Measurements from ENCODE around the gene SNX9. TPM values are rescaled to one million over a fixed set of nuclear protein-coding genes. Genes with fewer than 3 reads are reported as not detected.

The SNX9 gene
- total RNA-seq, 1 experiment from 2014 or later, result 31.3 TPM

- H3K4me2 ChIP-seq (ENCODE audit: insufficient read depth, insufficient read length, low read length), result no peak overlapping the region
- H4K8ac ChIP-seq (replicated peaks; ENCODE audit: insufficient read length, low read depth, low read length), result no peak overlapping the region
- Mint-ChIP-seq H3K27me3 (ENCODE audit: low read depth) (peaks cover 3% of the 10 kb centered on the region), H3K27ac (no peak overlapping the region), H3K4me1 (peaks cover 6% of the 10 kb centered on the region in 2 experiments), H3K4me3 (no peak overlapping the region), H3K9me3 (peaks cover 5 to 8% of the 10 kb centered on the region in 2 experiments; a peak in 4 of 5 replicates), H3K36me3 (ENCODE audit: insufficient read depth in 1 of 3, low read depth in 3 of 3) (peaks cover 3 to 4% (median 3%) of the 10 kb centered on the region in 3 experiments; a peak in 4 of 7 replicates)
- no peak overlapping the region for H2BK20ac ChIP-seq (ENCODE audit: low read depth, low read length, poor library complexity, severe bottlenecking)
- H3K79me2 ChIP-seq (ENCODE audit: insufficient read depth, low read length), result no peaks in the 10 kb centered on the region
- no peak overlapping the region for H3K9ac ChIP-seq (ENCODE audit: extremely low read depth, insufficient read length, low read length)
- no peak overlapping the region for H2AFZ ChIP-seq (ENCODE audit: low read length)
- H3K27me3 ChIP-seq (ENCODE audit: insufficient read depth, low read length), result no peaks in the 10 kb centered on the region
- WGBS (ENCODE audit: extremely low coverage, insufficient read length, low lambda C conversion rate), result no CpG with 5 or more reads among the region's 4 CpGs
- no peak overlapping the region for H3T11ph ChIP-seq (ENCODE audit: low read length)
- H3K4ac ChIP-seq (ENCODE audit: low read depth, low read length), result no peak overlapping the region
- H3K9me3 ChIP-seq (ENCODE audit: control insufficient read depth, low read depth, low read length), result no peaks in the 10 kb centered on the region
- H3K23ac ChIP-seq (ENCODE audit: insufficient read length, low read depth, low read length), result no peak overlapping the region
- no peaks in the 10 kb centered on the region for H3K23me2 ChIP-seq (ENCODE audit: insufficient read length, low read depth, low read length, poor library complexity, severe bottlenecking)
- H2BK15ac ChIP-seq (ENCODE audit: low read depth, low read length), result no peak overlapping the region
- H3K18ac ChIP-seq (ENCODE audit: insufficient read length, low read depth, low read length), result no peak overlapping the region
- H2BK120ac ChIP-seq (ENCODE audit: low read depth, low read length, poor library complexity, severe bottlenecking), result no peak overlapping the region
- no peak for TF ChIP-seq CTCF (conservative IDR thresholded peaks at IDR 0.05)
- H4K91ac ChIP-seq (ENCODE audit: insufficient read length, low read depth, low read length), result no peak overlapping the region
- H4K5ac ChIP-seq (ENCODE audit: insufficient read length, low read depth, low read length), result no peak overlapping the region
- H3K4me1 ChIP-seq (ENCODE audit: insufficient read depth, low read length), result no peaks in the 10 kb centered on the region
- no peak overlapping the region for H3K14ac ChIP-seq (ENCODE audit: insufficient read depth, low read length)
- no peak overlapping the region for H3K56ac ChIP-seq (ENCODE audit: insufficient read length, low read depth, low read length)
- no peak overlapping the region for H2AK5ac ChIP-seq (ENCODE audit: insufficient read length, low read length)
- H3K27ac ChIP-seq (ENCODE audit: insufficient read length, low read depth, low read length), result no peak overlapping the region
- no peaks in the 10 kb centered on the region for H3K79me1 ChIP-seq (ENCODE audit: insufficient read depth, low read depth, low read length, poor library complexity, severe bottlenecking)
- no peak for DNase-seq
- no peak overlapping the region for H2BK12ac ChIP-seq (ENCODE audit: insufficient read length, low read depth, low read length)
- H2BK5ac ChIP-seq (ENCODE audit: insufficient read length, low read length), result no peak overlapping the region
- H4K20me1 ChIP-seq (ENCODE audit: control insufficient read depth, insufficient read depth, insufficient read length), result no peaks in the 10 kb centered on the region
Observed at GRCh38 chr6:157778719-157779118, 44.3 kb upstream of the SNX9 start.

Data from H9 (cell line).